Measurements from ENCODE around the gene SYNJ2. TPM values are rescaled to one million over a fixed set of nuclear protein-coding genes. Genes with fewer than 3 reads are reported as not detected.

Gene SYNJ2
- total and polyA plus RNA-seq, 2 of the 4 experiments (the other 2 are of a cell fraction): 40.8 to 45.2 TPM

- H2BK5ac ChIP-seq (ENCODE audit: low read depth, low read length, poor library complexity, severe bottlenecking): no peak overlapping the region
- no peak overlapping the region for H2BK15ac ChIP-seq (ENCODE audit: low read depth, low read length)
- ChIA-PET CTCF (no interaction called here), POLR2A (ENCODE audit: unreplicated experiment) (no interaction called here)
- peaks cover 50% of the 10 kb centered on the region for H3K4me1 ChIP-seq (ENCODE audit: control insufficient read depth, insufficient read depth, low read length)
- no peak overlapping the region for H3K14ac ChIP-seq (replicated peaks; ENCODE audit: low read depth, low read length)
- H3K27ac ChIP-seq (ENCODE audit: insufficient read depth, low read length): no peak overlapping the region
- no peak for DNase-seq
- ATAC-seq (ENCODE audit: low read depth): no peak
- dilution Hi-C loops (cut with HindIII; ENCODE audit: low sequenced_read_pairs, unreplicated experiment): no loop called here
- H3K4me2 ChIP-seq (ENCODE audit: low read depth, low read length): no peak overlapping the region
- H3K79me1 ChIP-seq (ENCODE audit: low read depth in 1 of 2, low read length in 2 of 2): peaks cover 54 to 94% of the 10 kb centered on the region in 2 experiments
- no peak overlapping the region for H3K9ac ChIP-seq (ENCODE audit: low read depth, low read length)
- H3K9me1 ChIP-seq (ENCODE audit: insufficient read depth, low read length): peaks cover 69% of the 10 kb centered on the region
- no peak overlapping the region; the same call in 1 of the 2 replicates for H3K4ac ChIP-seq (ENCODE audit: low read depth, low read length)
- H3K36me3 ChIP-seq (ENCODE audit: control insufficient read depth, insufficient read depth, low read length): peaks cover 5% of the 10 kb centered on the region
- H4K8ac ChIP-seq (ENCODE audit: low read depth in 2 of 2, low read length in 2 of 2): no peak overlapping the region
- no peak overlapping the region for H3K4me3 ChIP-seq (ENCODE audit: insufficient read depth, low read depth, low read length)
- BruUV-seq (replicated peaks): no TSS peak
- 0 out of 2 replicates have a peak overlapping the region, but pooled peaks have one; percentile 23 for H2AK5ac ChIP-seq (ENCODE audit: low read depth, low read length)
- in situ Hi-C loops (cut with MboI; ENCODE audit: low sequenced_read_pairs): no loop called here
- TF ChIP-seq ELK1 (IDR thresholded peaks at IDR 0.05; ENCODE audit: borderline replicate concordance, low read depth, low read length) (no peak), FOS (IDR thresholded peaks at IDR 0.05; ENCODE audit: low read depth, low read length) (no peak), NFE2L2 (IDR thresholded peaks at IDR 0.05; ENCODE audit: low read depth, low read length) (no peak), BHLHE40 (IDR thresholded peaks at IDR 0.05; ENCODE audit: low read depth, low read length) (no peak), MAZ (IDR thresholded peaks at IDR 0.05; ENCODE audit: borderline replicate concordance, low read depth, low read length) (no peak), SMC3 (IDR thresholded peaks at IDR 0.05; ENCODE audit: low read depth, low read length) (no peak), MAFK (IDR thresholded peaks at IDR 0.05; ENCODE audit: low read depth, low read length) (no peak), POLR2A (IDR thresholded peaks at IDR 0.05; ENCODE audit: low read depth, low read length) (no peak), RAD21 (IDR thresholded peaks at IDR 0.05; ENCODE audit: low read length) (no peak)
- TF ChIP-seq, protein P1, sequence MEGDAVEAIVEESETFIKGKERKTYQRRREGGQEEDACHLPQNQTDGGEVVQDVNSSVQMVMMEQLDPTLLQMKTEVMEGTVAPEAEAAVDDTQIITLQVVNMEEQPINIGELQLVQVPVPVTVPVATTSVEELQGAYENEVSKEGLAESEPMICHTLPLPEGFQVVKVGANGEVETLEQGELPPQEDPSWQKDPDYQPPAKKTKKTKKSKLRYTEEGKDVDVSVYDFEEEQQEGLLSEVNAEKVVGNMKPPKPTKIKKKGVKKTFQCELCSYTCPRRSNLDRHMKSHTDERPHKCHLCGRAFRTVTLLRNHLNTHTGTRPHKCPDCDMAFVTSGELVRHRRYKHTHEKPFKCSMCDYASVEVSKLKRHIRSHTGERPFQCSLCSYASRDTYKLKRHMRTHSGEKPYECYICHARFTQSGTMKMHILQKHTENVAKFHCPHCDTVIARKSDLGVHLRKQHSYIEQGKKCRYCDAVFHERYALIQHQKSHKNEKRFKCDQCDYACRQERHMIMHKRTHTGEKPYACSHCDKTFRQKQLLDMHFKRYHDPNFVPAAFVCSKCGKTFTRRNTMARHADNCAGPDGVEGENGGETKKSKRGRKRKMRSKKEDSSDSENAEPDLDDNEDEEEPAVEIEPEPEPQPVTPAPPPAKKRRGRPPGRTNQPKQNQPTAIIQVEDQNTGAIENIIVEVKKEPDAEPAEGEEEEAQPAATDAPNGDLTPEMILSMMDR (conservative IDR thresholded peaks at IDR 0.05; ENCODE audit: low read depth, low read length): no peak
- no peak overlapping the region for H4K91ac ChIP-seq (ENCODE audit: insufficient read depth, low read depth, low read length)
- intact Hi-C loops (cut with micrococcal nuclease): no loop called here
- no peaks in the 10 kb centered on the region for H3K9me3 ChIP-seq (ENCODE audit: control insufficient read depth, insufficient read depth, low read length)
- H2BK120ac ChIP-seq (ENCODE audit: low read depth, low read length): no peak overlapping the region
- 81% methylated on average over 6 of the region's 7 CpGs; no CpG with 5 or more reads in 1 of the 2 experiments for WGBS, 2 experiments (ENCODE audit: extremely low coverage in 2 of 2, insufficient read length in 1 of 2)
- no peak overlapping the region for H4K5ac ChIP-seq (ENCODE audit: low read depth, low read length)
- H3K27me3 ChIP-seq (ENCODE audit: control insufficient read depth, insufficient read depth, low read length): no peaks in the 10 kb centered on the region
- no peak overlapping the region for H3K18ac ChIP-seq (ENCODE audit: low read depth, low read length)
- H4K20me1 ChIP-seq (ENCODE audit: insufficient read depth, low read length): peaks cover 55% of the 10 kb centered on the region
- no peak overlapping the region for H2AFZ ChIP-seq (replicated peaks; ENCODE audit: low read length, poor library complexity)
- no peak overlapping the region for H3K23ac ChIP-seq (ENCODE audit: low read depth, low read length)
- no peak overlapping the region for H2BK20ac ChIP-seq (ENCODE audit: low read depth, low read length)
- no peak overlapping the region for H3K56ac ChIP-seq (ENCODE audit: extremely low read depth, insufficient read depth, low read length)
- H2AK9ac ChIP-seq (replicated peaks; ENCODE audit: low read depth, low read length, poor library complexity): no peak overlapping the region
These were observed 24.7 kb downstream of the SYNJ2 start for GRCh38 chr6:158006331-158006730.
